PC-3 (cell line): ENCODE measurements around the gene COL19A1. TPM values are rescaled to one million over a fixed set of nuclear protein-coding genes. Genes with fewer than 3 reads are reported as not detected.

Source experiments
- ATAC-seq: fragments of 200-7000 bp; cut with Tn5 transposase; 2 replicates; pipeline ENCODE4 v1.9.1; 2020; ENCODE audit warnings: mild to moderate bottlenecking, moderate library complexity
- BruUV-seq: library from RNA; stranded (reverse); fragments of 400-500 nt; replicated peaks from 2 replicates; lab custom pipeline; 2021; lab: Mats Ljungman, UMichigan
- CTCF ChIA-PET: fragments of 300-600 bp; sonication (Branson Sonifier 250); formaldehyde crosslinking; loops from one replicate; lab custom pipeline; 2022; ENCODE audit warnings: antibody characterized with exemption; lab: Charles Lee
- POLR2A ChIA-PET: fragments of 300-600 bp; sonication (Branson Sonifier 250); formaldehyde crosslinking; loops from one replicate; lab custom pipeline; 2022; ENCODE audit warnings: antibody characterized with exemption; ENCODE audit not compliant: unreplicated experiment; lab: Charles Lee
- DNase-seq: peaks from one replicate; pipeline ENCODE4 v3.0.0-alpha.2; 2015
- H2AFZ ChIP-seq: fragments of 300-600 bp; sonication (generic); 2 replicates; pipeline ENCODE4 v1.6.0; 2016; ENCODE audit warnings: antibody characterized with exemption, low read length
- H3F3A ChIP-seq: fragments of 300-600 bp; sonication (generic); one replicate; pipeline ENCODE4 v1.6.0; 2017; ENCODE audit warnings: antibody characterized with exemption, low read length, control low read depth, mild to moderate bottlenecking; ENCODE audit not compliant: unreplicated experiment
- H3K27ac ChIP-seq: fragments of 300-600 bp; sonication (generic); 2 replicates; pipeline ENCODE4 v1.5.1; 2016; ENCODE audit warnings: mild to moderate bottlenecking, low read length
- H3K27me3 ChIP-seq: fragments of 300-600 bp; sonication (generic); 2 replicates; pipeline ENCODE4 v1.6.1; 2016; ENCODE audit warnings: low read length, mixed read lengths
- H3K36me3 ChIP-seq: fragments of 300-600 bp; sonication (generic); 2 replicates; pipeline ENCODE4 v1.6.1; 2016; ENCODE audit warnings: low read depth, mixed run types, low read length, mixed read lengths
- H3K4me1 ChIP-seq: fragments of 300-600 bp; sonication (generic); 2 replicates; pipeline ENCODE4 v1.5.1; 2016; ENCODE audit warnings: low read length; ENCODE audit not compliant: insufficient read depth
- H3K4me2 ChIP-seq: fragments of 300-600 bp; sonication (generic); 2 replicates; pipeline ENCODE4 v1.6.0; 2016; ENCODE audit warnings: low read length
- H3K4me3 ChIP-seq: fragments of 300-600 bp; sonication (generic); 2 replicates; pipeline ENCODE4 v1.5.1; 2016; ENCODE audit warnings: mild to moderate bottlenecking, low read length, mixed read lengths
- H3K79me2 ChIP-seq: fragments of 300-600 bp; sonication (generic); 2 replicates; pipeline ENCODE4 v1.6.1; 2017; ENCODE audit warnings: low read length, mixed read lengths
- H3K9ac ChIP-seq: fragments of 300-600 bp; sonication (generic); 2 replicates; pipeline ENCODE4 v1.6.0; 2016; ENCODE audit warnings: mild to moderate bottlenecking, low read length
- H3K9me2 ChIP-seq: fragments of 300-600 bp; sonication (generic); replicated peaks from 2 replicates; pipeline ENCODE4 v1.6.1; 2016; ENCODE audit warnings: mixed run types, low read length, mixed read lengths
- H3K9me3 ChIP-seq: fragments of 300-600 bp; sonication (generic); 2 replicates; pipeline ENCODE4 v1.6.1; 2016; ENCODE audit warnings: low read length, mixed read lengths
- H4K20me1 ChIP-seq: fragments of 300-600 bp; sonication (generic); 2 replicates; pipeline ENCODE4 v1.6.1; 2016; ENCODE audit warnings: low read length, mixed read lengths
- EZH2 ChIP-seq: fragments of 300-600 bp; sonication (generic); IDR thresholded peaks from one replicate; pipeline ENCODE4 v1.6.1; 2017; ENCODE audit warnings: antibody characterized with exemption, mild to moderate bottlenecking, low read length; ENCODE audit not compliant: unreplicated experiment
- EZH2phosphoT487 ChIP-seq: fragments of 300-600 bp; sonication (generic); IDR thresholded peaks from 2 replicates; pipeline ENCODE4 v1.6.1; 2018; ENCODE audit warnings: mild to moderate bottlenecking, antibody characterized with exemption, low read length, borderline replicate concordance
- intact Hi-C: fragments of 100-400 bp; cut with micrococcal nuclease; formaldehyde crosslinking; loops from 2 replicates; pipeline ENCODE4 v1.9.0; 2023
- total RNA-seq: library from RNA; depleted of rRNA; stranded (reverse); fragments of >200 nt; gene quantifications from 2 replicates; pipeline ENCODE4 v1.2.3, GENCODE V29; 2014
- TF ChIP-seq, protein P1 (sequence below): fragments of 300-600 bp; sonication (generic); conservative IDR thresholded peaks from 2 replicates; pipeline ENCODE4 v1.5.1; 2017; ENCODE audit warnings: antibody characterized with exemption, low read depth, mild to moderate bottlenecking, low read length

The COL19A1 gene
- total RNA-seq, 1 experiment from 2014 or later, result not detected

DNA sequence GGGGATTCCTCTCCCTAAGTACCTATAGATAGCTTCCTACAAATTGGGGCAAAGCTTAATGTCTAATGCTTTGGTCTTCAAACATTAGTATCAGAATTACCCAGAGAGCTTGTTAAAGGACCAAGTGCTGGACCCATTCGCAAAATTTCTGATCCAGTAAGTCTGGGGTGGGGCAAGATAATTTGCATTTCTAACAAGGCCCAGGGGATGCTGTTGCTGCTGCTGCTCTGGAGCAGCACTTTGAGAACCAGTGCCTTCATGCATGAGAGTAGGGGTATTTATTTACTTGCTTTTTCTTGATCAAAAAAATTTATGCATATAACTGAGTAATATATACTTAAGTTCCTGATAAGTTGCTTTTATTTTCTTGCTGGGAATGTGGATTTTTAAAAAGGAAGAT lies 24.5 kb upstream of the COL19A1 start:
- Histone ChIP-seq H3K27me3 (peaks cover 18% of the 10 kb centered on the region), H3K4me3 (no peak overlapping the region), H3K9me2 (no peaks in the 10 kb centered on the region), H3K36me3 (no peaks in the 10 kb centered on the region), H3K79me2 (no peaks in the 10 kb centered on the region), H4K20me1 (no peaks in the 10 kb centered on the region), H3K27ac (no peak overlapping the region), H3K9me3 (no peaks in the 10 kb centered on the region), H3K4me2 (no peak overlapping the region), H2AFZ (no peak overlapping the region), H3F3A (no peaks in the 10 kb centered on the region), H3K9ac (no peak overlapping the region), H3K4me1 (no peaks in the 10 kb centered on the region)
- no TSS peak for BruUV-seq
- POLR2A ChIA-PET, result no interaction called here
- intact Hi-C loops, result no loop called here
- ATAC-seq (no peak), DNase-seq (no peak)
- TF ChIP-seq EZH2phosphoT487 (no peak), EZH2 (no peak)
- TF ChIP-seq, protein P1, sequence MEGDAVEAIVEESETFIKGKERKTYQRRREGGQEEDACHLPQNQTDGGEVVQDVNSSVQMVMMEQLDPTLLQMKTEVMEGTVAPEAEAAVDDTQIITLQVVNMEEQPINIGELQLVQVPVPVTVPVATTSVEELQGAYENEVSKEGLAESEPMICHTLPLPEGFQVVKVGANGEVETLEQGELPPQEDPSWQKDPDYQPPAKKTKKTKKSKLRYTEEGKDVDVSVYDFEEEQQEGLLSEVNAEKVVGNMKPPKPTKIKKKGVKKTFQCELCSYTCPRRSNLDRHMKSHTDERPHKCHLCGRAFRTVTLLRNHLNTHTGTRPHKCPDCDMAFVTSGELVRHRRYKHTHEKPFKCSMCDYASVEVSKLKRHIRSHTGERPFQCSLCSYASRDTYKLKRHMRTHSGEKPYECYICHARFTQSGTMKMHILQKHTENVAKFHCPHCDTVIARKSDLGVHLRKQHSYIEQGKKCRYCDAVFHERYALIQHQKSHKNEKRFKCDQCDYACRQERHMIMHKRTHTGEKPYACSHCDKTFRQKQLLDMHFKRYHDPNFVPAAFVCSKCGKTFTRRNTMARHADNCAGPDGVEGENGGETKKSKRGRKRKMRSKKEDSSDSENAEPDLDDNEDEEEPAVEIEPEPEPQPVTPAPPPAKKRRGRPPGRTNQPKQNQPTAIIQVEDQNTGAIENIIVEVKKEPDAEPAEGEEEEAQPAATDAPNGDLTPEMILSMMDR, result no peak
- CTCF ChIA-PET, result no interaction called here

DNA sequence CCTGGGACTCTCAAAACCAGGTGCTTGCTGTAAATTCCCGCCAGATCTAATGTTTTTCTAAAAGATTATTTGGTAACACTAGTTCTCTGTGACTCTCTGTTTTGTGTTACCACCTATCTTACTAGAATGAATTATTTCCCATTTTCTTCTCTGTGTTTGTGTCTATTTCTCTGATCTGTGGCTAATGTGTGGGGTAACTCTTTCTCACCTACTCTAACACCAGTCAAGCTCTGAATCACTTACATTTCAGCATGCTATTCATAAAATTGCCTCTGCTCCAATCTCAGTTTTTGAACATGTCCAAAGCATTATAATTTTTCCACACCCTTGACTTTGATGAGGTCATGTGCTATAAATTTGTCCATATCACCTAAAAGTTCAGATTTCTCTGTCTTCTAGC lies 23.2 kb upstream of the COL19A1 start:
- no TSS peak for BruUV-seq
- ChIA-PET CTCF (no interaction called here), POLR2A (no interaction called here)
- Histone ChIP-seq H3K9me3 (no peaks in the 10 kb centered on the region), H2AFZ (no peak overlapping the region), H3K27ac (no peak overlapping the region), H3K4me3 (no peak overlapping the region), H3K9me2 (no peaks in the 10 kb centered on the region), H3F3A (no peaks in the 10 kb centered on the region), H3K36me3 (no peaks in the 10 kb centered on the region), H3K4me2 (no peak overlapping the region), H3K4me1 (no peaks in the 10 kb centered on the region), H3K9ac (no peak overlapping the region), H3K27me3 (peaks cover 17% of the 10 kb centered on the region), H4K20me1 (no peaks in the 10 kb centered on the region), H3K79me2 (no peaks in the 10 kb centered on the region)
- no peak for TF ChIP-seq EZH2phosphoT487
- intact Hi-C loops, result no loop called here
- ATAC-seq (no peak), DNase-seq (no peak)

DNA sequence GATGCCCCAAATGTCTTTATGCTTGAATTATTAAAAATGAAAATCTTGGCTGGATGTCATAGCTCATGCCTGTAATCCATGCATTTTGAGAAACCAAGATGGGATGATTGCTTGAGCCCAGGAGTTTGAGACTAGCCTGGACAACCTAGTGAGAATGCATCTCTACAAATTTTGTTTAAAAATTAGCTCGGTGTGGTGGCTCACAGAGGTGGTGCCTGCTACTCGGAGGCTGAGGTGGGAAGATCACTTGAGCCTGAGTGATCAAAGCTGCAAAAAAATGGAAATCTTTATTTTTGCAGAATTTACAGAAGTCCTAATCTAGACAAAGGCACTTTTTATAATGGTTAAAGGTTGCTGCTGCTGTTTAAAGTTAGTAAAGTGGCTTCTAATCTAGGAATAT lies 20.0 kb upstream of the COL19A1 start:
- Histone ChIP-seq H3K9me2 (no peaks in the 10 kb centered on the region), H3K27me3 (peaks cover 10% of the 10 kb centered on the region), H3K4me2 (no peak overlapping the region), H3K79me2 (no peaks in the 10 kb centered on the region), H3K9me3 (no peaks in the 10 kb centered on the region), H4K20me1 (no peaks in the 10 kb centered on the region), H3K36me3 (no peaks in the 10 kb centered on the region), H3F3A (no peaks in the 10 kb centered on the region), H3K27ac (no peak overlapping the region), H3K4me1 (no peaks in the 10 kb centered on the region), H2AFZ (no peak overlapping the region), H3K9ac (no peak overlapping the region), H3K4me3 (no peak overlapping the region)
- BruUV-seq, result no TSS peak
- TF ChIP-seq EZH2phosphoT487, result no peak
- TF ChIP-seq EZH2, result no peak
- no peak for ATAC-seq
- CTCF ChIA-PET, result no interaction called here
- intact Hi-C loops, result no loop called here
- POLR2A ChIA-PET, result no interaction called here
- no peak for DNase-seq
